NB4 (cell line): Measurements from ENCODE around the gene DGKI.

ENCODE experiments used
- CTCF ChIP-seq: IDR thresholded peaks from one replicate; pipeline ENCODE4 v1.5.1; 2012; ENCODE audit warnings: low read depth, low read length
- MAX ChIP-seq: IDR thresholded peaks from 2 replicates; pipeline ENCODE4 v1.6.1; 2011; ENCODE audit warnings: low read depth, low read length
- MYC ChIP-seq: IDR thresholded peaks from 2 replicates; pipeline ENCODE4 v1.6.1; 2011; ENCODE audit warnings: low read depth, low read length
- POLR2A ChIP-seq: IDR thresholded peaks from 2 replicates; pipeline ENCODE4 v1.6.1; 2011; ENCODE audit warnings: mild to moderate bottlenecking; ENCODE audit not compliant: insufficient read length; ENCODE audit errors: extremely low read depth

- no peak for TF ChIP-seq CTCF
- no peak for TF ChIP-seq POLR2A
- TF ChIP-seq MAX = no peak
- TF ChIP-seq MYC = no peak
These were observed 25.9 kb downstream of the DGKI start for GRCh38 chr7:137820677-137821420.
